GM23338 (cell line): ENCODE results near the gene ATRIP.

Experiments used
- CREB1 ChIP-seq: fragments of 250-450 bp; sonication (Bioruptor Pico); IDR thresholded peaks from 2 replicates; pipeline ENCODE4 v1.5.0; 2020; ENCODE audit warnings: low read depth, mild to moderate bottlenecking, moderate library complexity
- CTCF ChIP-seq, 2 experiments: fragments of 200-600 bp in 1 of 2; sonication (generic) in 1 of 2; conservative IDR thresholded peaks; 2 replicates each; pipeline versions ENCODE4 v1.5.1 to v1.6.1; 2016 to 2017; ENCODE audit warnings: antibody characterized with exemption in 2 of 2, low read depth in 2 of 2, mild to moderate bottlenecking in 2 of 2, moderate library complexity in 1 of 2
- EZH2 ChIP-seq: fragments of 200-600 bp; sonication (generic); IDR thresholded peaks from one replicate; pipeline ENCODE4 v1.8.0; 2017; ENCODE audit warnings: antibody characterized with exemption, mild to moderate bottlenecking, low read depth; ENCODE audit not compliant: unreplicated experiment
- EZH2phosphoT487 ChIP-seq: fragments of 200-600 bp; sonication (generic); IDR thresholded peaks from one replicate; pipeline ENCODE4 v1.8.1; 2018; ENCODE audit warnings: antibody characterized with exemption; ENCODE audit not compliant: unreplicated experiment
- JUNB ChIP-seq: IDR thresholded peaks from one replicate; pipeline ENCODE4 v1.6.1; 2016; ENCODE audit warnings: antibody characterized with exemption; ENCODE audit not compliant: unreplicated experiment
- POLR2AphosphoS5 ChIP-seq: IDR thresholded peaks from 2 replicates; pipeline ENCODE4 v1.6.1; 2016; ENCODE audit warnings: antibody characterized with exemption, low read depth
- STAT1 ChIP-seq: IDR thresholded peaks from one replicate; pipeline ENCODE4 v1.6.1; 2016; ENCODE audit warnings: antibody characterized with exemption; ENCODE audit not compliant: unreplicated experiment
- ZNF331 ChIP-seq: fragments of 250-450 bp; sonication (Bioruptor Pico); IDR thresholded peaks from 2 replicates; pipeline ENCODE4 v1.5.0; 2020; ENCODE audit warnings: low read depth, mild to moderate bottlenecking, moderate library complexity
- ZNF462 ChIP-seq: fragments of 250-450 bp; sonication (Bioruptor Pico); IDR thresholded peaks from 2 replicates; pipeline ENCODE4 v1.5.0; 2020; ENCODE audit warnings: mild to moderate bottlenecking, moderate library complexity
- TF ChIP-seq, protein P1 (sequence below): IDR thresholded peaks from 2 replicates; pipeline ENCODE4 v1.6.1; 2016; ENCODE audit warnings: antibody characterized with exemption
- TF ChIP-seq, protein P2 (sequence below): IDR thresholded peaks from one replicate; pipeline ENCODE4 v1.6.1; 2018; ENCODE audit warnings: antibody characterized with exemption; ENCODE audit not compliant: unreplicated experiment

- no peak for TF ChIP-seq CTCF (conservative IDR thresholded peaks at IDR 0.05; ENCODE audit: low read depth in 2 of 2)
- TF ChIP-seq, protein P1, sequence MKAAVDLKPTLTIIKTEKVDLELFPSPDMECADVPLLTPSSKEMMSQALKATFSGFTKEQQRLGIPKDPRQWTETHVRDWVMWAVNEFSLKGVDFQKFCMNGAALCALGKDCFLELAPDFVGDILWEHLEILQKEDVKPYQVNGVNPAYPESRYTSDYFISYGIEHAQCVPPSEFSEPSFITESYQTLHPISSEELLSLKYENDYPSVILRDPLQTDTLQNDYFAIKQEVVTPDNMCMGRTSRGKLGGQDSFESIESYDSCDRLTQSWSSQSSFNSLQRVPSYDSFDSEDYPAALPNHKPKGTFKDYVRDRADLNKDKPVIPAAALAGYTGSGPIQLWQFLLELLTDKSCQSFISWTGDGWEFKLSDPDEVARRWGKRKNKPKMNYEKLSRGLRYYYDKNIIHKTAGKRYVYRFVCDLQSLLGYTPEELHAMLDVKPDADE: no peak
- no peak for TF ChIP-seq POLR2AphosphoS5
- no peak for TF ChIP-seq CREB1 (CRISPR knock-in tag)
- TF ChIP-seq, protein P2, sequence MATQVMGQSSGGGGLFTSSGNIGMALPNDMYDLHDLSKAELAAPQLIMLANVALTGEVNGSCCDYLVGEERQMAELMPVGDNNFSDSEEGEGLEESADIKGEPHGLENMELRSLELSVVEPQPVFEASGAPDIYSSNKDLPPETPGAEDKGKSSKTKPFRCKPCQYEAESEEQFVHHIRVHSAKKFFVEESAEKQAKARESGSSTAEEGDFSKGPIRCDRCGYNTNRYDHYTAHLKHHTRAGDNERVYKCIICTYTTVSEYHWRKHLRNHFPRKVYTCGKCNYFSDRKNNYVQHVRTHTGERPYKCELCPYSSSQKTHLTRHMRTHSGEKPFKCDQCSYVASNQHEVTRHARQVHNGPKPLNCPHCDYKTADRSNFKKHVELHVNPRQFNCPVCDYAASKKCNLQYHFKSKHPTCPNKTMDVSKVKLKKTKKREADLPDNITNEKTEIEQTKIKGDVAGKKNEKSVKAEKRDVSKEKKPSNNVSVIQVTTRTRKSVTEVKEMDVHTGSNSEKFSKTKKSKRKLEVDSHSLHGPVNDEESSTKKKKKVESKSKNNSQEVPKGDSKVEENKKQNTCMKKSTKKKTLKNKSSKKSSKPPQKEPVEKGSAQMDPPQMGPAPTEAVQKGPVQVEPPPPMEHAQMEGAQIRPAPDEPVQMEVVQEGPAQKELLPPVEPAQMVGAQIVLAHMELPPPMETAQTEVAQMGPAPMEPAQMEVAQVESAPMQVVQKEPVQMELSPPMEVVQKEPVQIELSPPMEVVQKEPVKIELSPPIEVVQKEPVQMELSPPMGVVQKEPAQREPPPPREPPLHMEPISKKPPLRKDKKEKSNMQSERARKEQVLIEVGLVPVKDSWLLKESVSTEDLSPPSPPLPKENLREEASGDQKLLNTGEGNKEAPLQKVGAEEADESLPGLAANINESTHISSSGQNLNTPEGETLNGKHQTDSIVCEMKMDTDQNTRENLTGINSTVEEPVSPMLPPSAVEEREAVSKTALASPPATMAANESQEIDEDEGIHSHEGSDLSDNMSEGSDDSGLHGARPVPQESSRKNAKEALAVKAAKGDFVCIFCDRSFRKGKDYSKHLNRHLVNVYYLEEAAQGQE: no peak
- no peak for TF ChIP-seq EZH2
- TF ChIP-seq EZH2phosphoT487: no peak
- TF ChIP-seq ZNF331: no peak
- TF ChIP-seq ZNF462 (CRISPR knock-in tag): no peak
- no peak for TF ChIP-seq STAT1
- TF ChIP-seq JUNB: no peak
These were observed 54.7 kb downstream of the ATRIP start for GRCh38 chr3:48501196-48501595.
